Measurements from ENCODE around the gene KRT72.

KRT72 gene

GRCh38 chr12:52600941-52601481 lies at the start of gene KRT72:
Gene KRT72 (minus strand): TSS chr12:52601463. CDS start chr12:52601452, 11 bp downstream.
- no peak for DNase-seq

DNA sequence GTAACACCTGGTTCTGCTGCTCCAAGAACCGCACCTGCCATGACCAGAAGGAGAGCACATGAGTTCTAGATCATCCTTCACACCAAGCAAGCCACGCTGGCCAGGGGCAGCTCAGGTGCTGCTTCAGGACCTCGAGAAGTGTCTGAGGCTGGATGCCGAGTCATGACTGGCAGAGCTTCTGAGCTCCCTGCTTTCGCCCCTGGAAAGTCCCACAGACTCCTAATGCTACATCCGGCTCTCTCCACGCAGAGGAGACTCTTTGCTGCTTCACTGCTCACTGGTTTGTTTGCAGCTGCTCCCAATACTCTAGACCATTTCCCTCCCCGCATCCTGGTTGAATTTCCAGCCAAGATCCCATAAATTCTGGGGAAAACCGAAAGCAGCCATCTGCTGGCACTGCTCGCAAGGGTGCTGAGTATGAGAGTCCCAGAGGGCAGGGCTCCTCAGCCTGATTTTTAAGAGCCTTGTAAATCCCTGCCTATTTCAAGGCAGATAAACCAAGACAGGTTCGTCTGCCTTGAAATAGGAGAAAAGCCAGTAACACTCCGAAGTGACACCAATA lies 49.3 kb upstream of the KRT72 start:
- no peak for DNase-seq

GRCh38 chr12:52649066-52649465 lies 47.8 kb upstream of the KRT72 start:
- DNase-seq = no peak

- no peak for DNase-seq
Observed at GRCh38 chr12:52648012-52648550, 46.8 kb upstream of the KRT72 start.

GRCh38 chr12:52647601-52648000 lies 46.3 kb upstream of the KRT72 start:
- no peak for DNase-seq

- no peak for DNase-seq
Observed at GRCh38 chr12:52646613-52647012, 45.4 kb upstream of the KRT72 start.

DNA sequence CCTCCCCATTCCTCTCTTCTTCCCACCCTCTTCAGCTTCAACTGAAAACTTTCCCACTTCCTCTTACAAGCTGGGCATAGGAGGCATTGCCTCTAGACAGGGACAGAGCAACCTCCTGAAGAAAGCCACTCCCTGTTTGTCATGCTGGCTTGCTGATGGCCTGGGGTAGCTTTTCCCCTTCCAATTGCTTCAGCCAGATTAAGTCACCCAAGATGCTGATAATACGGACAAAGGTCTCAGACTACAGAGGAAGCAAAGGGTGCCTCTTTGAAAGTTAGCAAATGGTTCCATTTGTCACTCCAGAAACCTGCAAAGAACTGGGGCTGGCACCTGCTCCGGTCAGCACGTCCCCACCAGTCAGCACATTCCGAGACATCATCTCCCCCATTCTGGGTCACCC lies 44.7 kb upstream of the KRT72 start:
- DNase-seq = no peak

GRCh38 chr12:52645120-52645761 lies 44.0 kb upstream of the KRT72 start:
- DNase-seq = no peak

DNA sequence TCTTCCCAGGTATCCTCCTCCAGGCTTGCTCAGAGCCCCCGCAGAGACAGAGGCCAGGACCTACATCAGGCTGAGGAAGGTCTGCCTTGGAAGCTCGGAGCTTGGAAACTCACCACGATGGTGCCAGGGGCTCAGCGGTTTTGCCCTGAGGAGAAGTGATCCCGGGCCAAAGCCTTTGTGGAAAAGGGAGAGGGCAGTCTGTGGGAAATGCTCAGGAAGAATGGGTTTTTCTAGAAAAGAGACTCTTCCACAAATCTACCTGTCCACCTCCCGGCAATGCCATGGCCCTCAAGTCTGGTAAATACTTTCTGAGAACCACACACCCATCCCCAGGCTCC lies 42.8 kb upstream of the KRT72 start:
- no peak for DNase-seq

DNA sequence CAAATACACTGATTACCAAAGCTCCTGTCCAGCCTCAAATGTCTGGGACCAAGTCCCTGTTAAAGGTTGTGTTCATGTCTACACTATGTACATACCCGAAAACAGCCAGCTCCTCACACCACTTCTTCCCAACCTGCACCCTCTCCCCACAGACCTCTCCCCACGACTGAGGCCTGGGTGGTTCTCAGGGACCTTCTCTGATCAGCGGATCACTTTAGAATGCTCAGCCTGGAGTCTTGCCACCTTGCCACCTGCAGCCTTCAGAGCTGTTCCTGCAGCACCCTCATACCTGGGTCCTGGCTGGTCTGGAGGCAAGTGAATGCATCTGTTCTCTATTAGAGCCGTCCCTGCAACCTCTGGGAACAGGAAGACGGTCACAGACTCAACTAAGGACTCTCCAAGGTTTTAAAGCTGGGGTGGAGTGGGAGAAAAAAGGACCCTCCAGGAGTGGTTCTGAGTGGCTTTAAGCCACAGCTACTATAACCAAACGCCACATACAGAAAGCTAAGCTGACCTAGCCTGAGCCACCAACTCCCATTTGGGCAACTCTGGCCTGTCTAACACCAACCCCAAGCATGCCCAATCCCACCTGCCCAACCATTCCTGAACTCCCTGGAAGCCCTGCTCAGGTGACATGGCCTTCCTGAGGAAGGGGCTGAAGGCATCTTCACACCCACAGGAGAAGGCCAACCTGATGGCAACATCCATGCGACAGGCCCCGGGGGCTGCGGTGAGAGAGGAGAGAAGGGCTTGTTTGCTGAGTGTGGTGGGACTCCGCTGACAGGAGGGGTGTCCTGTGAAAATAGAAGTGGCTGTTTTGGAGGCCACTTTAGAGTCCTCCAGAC lies 42.2 kb upstream of the KRT72 start:
- DNase-seq = no peak

- DNase-seq = no peak
Observed at GRCh38 chr12:52641468-52641867, 40.2 kb upstream of the KRT72 start.

GRCh38 chr12:52637299-52637698 lies 36.0 kb upstream of the KRT72 start:
- DNase-seq = no peak

DNA sequence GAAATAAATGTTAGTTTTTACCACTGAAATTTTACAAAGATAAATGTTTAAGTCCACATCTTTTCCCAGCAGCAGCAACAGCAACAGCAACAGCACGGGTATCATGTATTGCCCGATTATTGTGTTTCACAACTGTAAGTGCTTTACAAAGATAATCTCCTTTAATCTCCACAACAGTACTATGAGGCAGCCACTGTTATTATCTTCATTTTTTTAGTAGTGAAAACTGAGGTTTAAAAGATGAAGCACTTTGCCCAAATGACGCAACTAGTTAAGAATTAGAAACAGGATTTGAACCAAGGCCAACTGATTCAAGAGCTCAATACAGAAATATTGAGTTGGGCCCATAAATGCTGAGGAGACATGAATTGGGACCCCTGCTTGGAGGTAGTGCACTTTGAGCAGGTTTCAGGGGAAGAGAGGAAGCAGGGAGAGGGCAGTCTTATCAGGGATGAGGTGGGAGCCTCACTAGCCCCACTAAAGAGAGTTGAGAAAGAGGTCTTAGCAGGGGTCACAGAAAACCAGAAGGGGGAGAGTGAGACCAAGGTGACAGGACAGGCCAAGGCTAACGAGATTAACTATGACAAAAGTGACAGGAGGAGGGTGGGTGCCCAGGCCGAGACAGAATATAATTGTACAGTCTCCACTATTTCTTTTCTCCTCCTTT lies 35.5 kb upstream of the KRT72 start:
- no peak for DNase-seq

- DNase-seq = no peak
Observed at GRCh38 chr12:52636189-52636588, 34.9 kb upstream of the KRT72 start.

DNA sequence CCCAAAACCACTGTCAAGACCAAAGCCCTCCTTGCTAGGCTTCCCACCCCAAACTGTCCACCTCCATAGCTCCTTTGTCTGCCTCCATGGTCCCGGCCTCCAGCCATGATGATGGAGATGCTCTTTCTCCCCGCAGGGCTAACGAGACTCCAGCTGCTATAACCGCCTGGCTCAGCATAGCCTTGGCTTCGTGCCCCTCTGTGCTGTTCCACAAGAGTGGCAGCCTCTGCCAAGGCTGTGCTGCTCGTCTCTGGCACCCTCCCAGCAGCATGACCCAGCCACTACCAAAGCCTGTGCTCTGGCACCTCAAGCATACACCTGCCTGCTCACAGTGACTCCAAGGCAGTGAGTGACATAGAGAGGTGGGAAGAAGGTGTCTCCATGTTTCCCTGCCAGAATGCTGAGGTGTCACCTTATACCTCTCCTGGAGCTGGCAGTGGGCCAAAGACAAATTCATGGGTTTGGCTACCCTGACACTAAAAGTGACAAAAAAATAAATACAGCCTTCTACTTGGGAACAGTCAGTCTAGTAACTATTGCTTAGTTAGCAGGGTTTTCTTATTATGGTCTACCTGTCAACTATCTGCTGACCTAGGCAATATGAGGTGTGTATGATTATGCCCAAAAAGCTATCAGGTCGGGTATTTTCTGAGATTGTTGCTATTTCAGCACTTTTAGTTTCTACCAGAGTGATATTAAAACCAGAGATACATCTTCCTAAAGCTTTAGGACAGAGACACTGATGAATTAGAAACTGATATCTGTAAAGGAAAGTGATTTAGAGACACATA lies 33.2 kb upstream of the KRT72 start:
- no peak for DNase-seq

DNA sequence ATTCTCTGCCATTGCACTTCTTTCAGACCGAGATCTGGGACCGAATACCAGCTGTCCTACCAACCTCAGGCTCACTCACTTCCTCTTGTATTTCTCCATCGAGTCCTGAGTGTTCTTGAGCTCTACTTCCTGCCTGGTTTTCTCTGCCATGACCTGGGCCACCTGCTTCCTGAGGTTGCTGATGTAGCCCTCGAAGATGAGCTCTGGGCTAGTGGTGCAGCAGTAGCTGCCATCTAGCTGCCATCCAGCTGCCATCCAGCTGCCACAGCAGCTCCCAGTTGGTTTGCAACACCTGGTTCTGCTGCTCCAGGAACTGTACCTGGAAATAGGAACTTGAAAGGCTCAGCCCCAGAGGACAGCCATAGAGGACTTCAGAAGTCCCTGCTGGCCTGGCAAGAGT lies 32.1 kb upstream of the KRT72 start:
- no peak for DNase-seq

- DNase-seq = no peak
Observed at GRCh38 chr12:52632656-52633055, 31.4 kb upstream of the KRT72 start.

- no peak for DNase-seq
Observed at GRCh38 chr12:52631676-52632459, 30.6 kb upstream of the KRT72 start.

DNA sequence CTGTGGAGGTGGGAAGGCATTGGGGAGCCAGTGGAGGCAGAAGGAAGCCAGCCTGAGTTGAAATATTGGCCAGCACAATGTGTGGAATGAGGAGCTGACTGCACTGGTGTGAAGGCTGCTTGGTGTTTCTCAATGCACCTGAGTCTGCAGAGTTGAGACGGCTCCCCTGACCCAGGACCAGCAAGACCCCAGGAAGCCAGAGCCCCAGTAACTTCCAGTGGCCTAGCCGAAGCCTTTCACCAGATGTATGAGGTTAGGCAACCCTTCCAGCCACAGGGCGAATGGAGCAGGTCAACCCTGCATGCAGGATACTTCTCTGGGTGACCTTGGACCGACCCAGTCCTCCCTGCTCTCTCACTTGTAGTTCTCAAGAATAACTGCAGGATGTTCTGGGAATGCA lies 30.0 kb upstream of the KRT72 start:
- DNase-seq = no peak

DNA sequence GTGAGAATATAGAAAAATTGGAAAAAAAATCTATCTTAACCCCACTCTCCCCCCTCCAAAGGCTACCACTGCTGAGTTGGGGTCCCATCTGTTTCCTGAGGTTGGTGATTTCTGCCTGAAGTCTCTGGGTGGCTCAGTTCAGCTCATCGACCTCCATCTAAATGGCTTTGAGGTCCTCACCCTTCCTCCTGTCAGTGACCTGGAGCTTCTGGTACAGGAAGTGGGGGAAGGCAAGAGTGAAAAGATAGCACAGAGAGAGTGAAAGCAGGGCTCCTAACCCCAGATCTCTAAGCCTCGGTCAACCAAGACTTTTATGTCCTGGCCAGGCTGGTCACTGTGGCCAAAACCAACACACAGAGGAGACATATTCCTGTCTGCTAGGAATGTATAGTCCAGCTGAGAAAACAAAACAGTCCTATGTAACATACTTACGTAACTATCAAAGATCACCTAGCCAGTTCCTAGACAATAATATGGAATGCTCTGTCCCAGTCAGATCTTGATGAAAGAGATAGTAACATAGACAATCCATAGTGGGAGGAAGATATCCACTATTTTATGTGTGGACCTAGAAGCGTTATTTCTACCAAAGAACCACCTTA lies 29.4 kb upstream of the KRT72 start:
- no peak for DNase-seq

- no peak for DNase-seq
Observed at GRCh38 chr12:52630008-52630500, 28.8 kb upstream of the KRT72 start.
